NCI-H1105 treated with DMSO at 0.1 percent for 48 hours (cell line): ENCODE data around the gene HIPK2.
"Not testable (repeated sequence)": the region's sequence is repeated elsewhere in the genome, so short reads cannot be mapped to it uniquely, and the experiment has no call there.

Source experiments
- DNase-seq: peaks from one replicate; lab custom pipeline; 2025; lab: John Stamatoyannopoulos, UW

Gene HIPK2

GRCh38 chr7:139566075-139566474 lies 211.7 kb downstream of the HIPK2 start:
- DNase-seq, result no peak

GRCh38 chr7:139563856-139564255 lies 213.9 kb downstream of the HIPK2 start:
- no peak for DNase-seq

GRCh38 chr7:139562961-139563565 lies 214.7 kb downstream of the HIPK2 start:
- no peak for DNase-seq

- DNase-seq, result no peak
Measured at GRCh38 chr7:139562491-139562890, 215.3 kb downstream of the HIPK2 start.

DNA sequence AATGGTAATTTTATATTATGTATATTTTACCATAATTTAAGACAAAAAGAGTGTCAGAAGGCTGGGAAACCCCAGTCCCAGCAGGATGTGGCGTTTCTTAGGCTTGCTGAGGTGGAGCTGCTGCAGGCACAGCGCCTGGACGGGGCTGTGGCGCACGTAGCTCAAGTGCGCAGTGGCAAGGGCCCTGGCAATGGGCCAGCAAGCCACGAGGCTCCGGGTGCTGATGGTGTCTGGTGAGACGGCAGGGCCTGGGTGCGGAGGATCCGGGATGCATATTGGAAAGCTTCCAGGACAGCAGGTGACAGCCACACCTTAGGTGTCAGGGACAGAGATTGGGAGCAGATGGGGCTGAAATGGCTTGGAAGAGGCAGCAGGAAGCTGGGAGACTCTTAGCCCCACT lies 217.1 kb downstream of the HIPK2 start:
- DNase-seq, result peak; percentile 97

GRCh38 chr7:139560199-139560598 lies 217.6 kb downstream of the HIPK2 start:
- DNase-seq, result no peak

DNA sequence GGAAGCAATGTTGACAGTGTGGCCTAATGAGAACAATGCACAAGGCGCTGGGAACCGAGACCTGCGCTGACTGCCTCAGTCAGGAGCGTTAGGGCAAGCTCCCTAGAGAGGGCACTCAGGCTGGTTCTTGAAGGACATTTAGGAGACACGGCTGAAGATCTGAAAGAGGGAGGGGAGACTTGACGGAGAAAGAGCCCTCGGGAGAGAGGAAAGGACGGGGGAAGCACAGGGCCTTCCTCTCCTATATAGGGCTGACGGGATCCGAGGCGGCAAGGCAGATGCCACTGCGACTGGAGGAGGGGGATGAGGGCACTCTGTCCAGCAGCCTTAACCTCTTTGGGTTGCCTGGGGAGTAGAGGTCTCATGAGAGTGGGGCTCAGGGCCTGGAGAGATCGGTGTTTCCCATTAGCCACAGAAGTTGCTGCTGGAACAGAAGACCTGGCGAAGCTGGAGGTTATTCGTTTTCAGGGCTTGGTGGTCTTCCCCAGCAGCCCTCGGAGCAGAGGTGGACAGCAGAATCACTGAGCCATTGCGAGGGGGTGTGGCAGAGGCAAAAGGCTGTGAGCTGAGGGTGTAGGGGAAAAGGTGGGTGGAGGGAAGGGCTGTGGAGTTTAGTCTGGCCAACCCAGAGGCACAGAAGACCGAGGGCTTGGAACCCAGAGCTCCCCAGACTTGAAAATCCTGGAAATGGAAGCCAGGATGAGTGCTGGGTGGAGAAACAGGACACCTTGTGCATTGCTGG lies 218.3 kb downstream of the HIPK2 start:
- DNase-seq, result no peak

GRCh38 chr7:139557857-139558581 lies 219.8 kb downstream of the HIPK2 start:
- no peak for DNase-seq

GRCh38 chr7:139553991-139554700 lies 223.7 kb downstream of the HIPK2 start:
- DNase-seq, result not testable (repeated sequence)

GRCh38 chr7:139548302-139549028 lies 229.3 kb downstream of the HIPK2 start:
- no peak for DNase-seq

GRCh38 chr7:139544645-139545044 lies 233.2 kb downstream of the HIPK2 start:
- DNase-seq, result no peak

DNA sequence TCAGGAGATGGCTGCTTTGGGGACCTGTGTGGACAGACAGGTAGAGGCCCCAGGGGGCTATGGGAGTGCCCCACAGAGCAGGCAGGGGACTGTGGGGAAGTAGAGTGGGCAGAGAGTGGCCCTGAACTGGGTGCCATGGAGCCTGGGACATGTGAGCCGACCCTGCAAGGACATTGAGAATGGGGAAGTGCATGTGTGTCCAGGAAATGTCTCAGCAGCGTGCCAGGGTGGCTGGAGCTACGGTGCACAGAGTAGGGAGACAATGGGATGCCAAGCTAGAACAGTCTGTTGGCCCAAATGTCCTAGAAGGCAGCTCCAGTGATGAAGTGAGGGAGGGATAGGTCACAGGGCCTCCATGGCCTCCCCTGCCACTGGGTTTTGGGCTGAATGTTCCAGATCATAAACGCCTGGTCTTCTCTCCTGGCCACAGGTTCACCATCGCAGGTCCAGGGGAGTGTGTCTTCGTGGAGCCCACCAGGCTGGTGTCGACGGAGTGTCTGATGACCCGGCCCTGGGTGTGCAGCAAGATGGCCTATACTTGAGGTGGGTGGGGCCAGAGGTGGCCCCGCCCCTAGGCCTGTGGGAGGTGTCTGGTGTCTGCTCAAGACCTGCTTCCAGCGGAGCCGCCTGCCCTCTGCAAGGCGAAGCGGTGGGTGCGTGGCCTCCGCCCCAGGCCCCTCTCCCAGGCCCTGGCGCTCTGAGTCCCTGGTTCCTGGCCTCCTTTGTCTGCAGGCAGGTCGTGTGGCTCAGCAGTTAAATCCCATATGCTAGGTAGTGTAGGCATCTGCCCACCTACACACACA lies 233.8 kb downstream of the HIPK2 start:
- DNase-seq, result no peak

DNA sequence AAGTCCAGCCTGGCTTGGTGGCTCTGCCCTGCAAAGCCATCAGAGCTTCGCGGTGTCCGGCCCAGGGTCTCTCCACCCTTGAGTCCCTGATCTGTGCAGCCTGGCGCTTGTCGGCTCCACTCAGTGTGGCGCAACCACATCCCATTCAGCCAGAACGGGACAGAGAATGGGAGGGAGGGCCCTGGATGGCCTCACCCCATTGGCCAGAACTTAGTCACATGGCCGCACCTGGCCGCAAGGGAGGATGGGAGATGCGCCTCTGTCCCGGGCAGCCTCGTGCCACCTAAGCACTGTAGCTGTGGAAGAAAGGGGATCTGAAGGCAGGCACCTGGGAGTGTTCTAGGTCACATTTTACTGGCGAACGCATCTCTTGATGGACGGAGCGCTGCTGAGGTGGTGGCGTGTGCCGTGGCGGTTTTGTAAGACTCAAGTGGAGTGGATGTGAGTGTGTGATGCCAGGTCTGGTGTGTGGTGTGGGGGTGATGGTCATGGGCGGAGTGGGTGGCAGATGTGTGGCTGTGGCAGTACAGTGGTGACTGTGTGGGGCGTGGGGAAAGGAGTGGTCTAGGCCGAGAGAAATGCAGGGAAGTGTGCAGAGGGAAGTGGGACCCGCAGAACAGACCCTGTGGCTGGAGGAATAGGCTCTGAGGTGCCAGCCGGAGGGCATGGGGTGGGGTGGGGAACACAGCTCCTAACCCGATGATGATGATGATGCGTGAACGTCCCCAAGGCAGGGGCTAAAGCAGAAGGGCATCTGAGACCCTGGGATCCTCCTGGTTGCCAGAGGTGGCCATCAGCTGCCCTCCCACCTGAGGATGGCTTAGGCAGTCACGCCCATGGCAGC lies 235.3 kb downstream of the HIPK2 start:
- DNase-seq, result no peak

DNA sequence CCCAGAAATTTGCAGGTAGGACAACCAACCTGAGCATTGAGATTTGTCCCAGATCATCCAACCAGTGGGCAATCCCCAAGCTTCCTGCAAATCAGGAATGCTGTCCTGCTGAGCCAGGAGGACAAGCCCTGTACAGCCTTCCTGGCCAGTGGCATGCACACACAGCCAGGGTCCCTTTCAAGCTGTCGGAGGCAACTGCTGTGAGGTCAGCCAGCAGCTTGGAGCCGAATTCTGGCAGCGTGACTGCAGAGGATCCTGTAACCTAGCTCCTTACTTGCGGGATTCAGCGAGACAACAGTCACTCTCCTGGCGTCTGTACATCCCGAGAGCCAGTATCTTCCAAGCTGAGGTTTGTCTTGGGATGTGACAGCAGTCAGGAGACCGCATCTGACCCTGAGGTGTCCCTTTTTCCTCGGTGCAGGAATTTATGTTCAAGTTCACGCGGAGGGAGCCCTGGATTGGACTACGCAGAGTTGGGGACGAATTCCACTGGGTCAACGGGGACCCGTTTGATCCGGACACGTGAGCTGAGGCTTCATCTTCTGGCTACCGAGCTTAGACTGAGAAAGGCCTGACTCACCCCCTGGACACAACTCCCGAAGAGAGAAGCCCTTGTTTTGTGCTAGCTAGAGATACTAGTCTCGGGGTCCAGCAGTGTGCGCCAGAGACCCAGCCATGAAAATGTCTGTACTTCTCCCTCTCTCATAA lies 236.0 kb downstream of the HIPK2 start:
- DNase-seq, result no peak

DNA sequence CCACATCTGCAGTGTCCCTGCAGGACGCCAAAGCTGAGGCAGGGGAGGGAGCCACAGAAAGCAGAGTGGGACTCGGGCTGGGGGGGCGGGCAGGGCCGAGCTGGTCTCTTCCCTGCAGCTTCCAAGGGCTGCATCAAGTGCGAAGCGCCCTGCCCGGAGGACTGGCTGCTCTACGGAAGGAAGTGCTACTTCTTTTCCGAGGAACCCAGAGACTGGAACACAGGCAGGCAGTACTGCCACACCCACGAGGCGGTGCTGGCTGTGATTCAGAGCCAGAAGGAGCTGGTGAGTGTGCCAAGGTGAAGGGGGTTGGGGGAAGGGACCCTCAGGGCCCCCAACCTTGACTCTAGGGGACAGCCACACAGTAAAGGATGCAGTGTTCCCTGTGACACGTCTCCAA lies 237.6 kb downstream of the HIPK2 start:
- DNase-seq, result no peak

DNA sequence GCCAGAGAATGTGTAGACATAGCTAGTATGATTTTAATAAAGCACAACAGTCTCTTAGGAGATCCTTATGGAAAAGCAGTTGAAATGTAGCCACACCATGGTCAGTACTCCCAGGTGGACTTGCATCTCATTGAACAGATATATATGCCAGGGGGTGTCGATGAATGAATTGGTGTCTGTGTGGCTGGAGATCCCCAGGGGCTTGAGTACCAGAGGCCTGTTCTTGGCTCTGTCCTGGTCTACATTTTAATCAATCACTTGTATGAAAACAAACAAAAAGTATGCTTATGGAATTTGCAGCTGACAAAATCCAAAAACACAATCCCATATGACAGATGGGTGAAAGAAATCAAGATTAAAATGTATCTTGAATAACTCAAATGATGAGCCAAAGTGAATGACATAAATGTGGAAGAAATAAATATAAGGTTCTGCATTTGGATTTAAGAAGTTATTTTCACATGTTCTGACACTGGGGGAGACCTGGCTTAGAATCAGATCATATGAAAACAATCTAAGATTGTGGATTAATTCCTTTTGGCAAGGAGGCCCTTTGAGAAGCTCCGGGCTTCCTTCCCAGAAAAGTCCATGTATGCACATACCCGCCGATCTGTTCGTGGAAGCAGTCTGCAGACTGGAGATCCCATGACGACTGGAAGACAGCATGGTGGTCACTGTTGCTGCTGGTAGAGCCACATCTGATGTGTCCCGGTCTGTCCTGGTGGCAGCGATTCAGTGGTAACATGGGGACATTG lies 238.7 kb downstream of the HIPK2 start:
- DNase-seq, result no peak

- DNase-seq, result no peak
Measured at GRCh38 chr7:139536152-139536551, 241.6 kb downstream of the HIPK2 start.

GRCh38 chr7:139534966-139535651 lies 242.7 kb downstream of the HIPK2 start:
- DNase-seq, result no peak
